ENCODE results near the gene SASH1.
"Not testable (repeated sequence)": the region's sequence is repeated elsewhere in the genome, so short reads cannot be mapped to it uniquely, and the experiment has no call there.

SASH1 gene

DNA sequence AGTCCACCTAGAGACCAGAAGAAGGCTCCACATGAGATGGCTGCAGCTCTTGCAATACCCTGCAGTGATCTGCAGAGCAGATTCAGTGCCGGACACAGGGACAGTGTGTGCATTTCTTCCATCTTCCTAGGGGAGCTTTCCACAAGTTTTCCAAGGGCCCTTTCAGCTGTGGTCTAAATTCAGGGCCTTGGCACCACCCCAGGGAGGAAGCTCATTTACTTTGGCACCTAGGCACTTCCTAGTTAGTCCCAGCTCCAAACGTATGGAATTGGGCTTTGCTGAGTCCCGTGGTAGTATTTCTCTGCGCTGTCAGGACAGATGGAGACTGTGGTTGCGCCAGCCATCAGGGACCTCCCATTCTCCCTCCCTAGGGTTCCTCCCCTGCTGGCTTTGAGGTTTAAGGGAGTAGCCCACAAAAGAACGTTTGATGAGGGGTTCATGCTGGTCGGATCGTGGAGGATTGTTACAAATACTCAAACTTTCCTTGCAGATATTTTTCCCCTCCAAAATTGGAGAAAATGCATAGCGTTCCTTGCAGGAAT lies 221.9 kb downstream of the SASH1 start:
- no peak for DNase-seq

DNA sequence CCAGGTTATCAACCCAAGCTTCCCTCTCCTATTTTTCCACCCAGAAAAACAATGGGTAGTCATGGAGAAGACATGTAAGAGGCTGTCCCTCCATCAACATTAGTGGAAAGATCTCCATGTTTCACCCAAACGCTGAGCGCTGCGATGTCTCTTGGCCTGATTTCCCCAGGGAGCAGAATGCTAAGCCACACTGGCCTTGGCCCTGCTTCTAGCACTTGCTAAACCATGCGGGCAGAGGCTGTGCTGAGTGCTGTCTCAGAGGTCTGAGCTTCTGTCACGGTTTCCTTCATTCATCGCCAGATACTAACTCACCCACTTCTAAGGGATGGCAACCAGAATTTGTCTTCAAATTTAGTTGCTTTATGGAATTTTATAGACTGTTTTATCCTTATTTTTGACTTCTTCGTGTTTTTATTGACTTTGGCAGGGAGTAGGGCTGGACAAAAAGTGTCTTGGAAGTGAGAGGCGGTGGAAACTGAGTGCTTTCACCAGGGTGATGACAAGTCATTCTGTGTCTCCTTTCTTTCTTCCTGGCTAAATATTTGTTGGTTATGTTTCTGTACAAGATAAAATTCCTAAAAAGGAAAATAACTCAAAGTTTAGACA lies 222.8 kb downstream of the SASH1 start:
- DNase-seq = no peak

DNA sequence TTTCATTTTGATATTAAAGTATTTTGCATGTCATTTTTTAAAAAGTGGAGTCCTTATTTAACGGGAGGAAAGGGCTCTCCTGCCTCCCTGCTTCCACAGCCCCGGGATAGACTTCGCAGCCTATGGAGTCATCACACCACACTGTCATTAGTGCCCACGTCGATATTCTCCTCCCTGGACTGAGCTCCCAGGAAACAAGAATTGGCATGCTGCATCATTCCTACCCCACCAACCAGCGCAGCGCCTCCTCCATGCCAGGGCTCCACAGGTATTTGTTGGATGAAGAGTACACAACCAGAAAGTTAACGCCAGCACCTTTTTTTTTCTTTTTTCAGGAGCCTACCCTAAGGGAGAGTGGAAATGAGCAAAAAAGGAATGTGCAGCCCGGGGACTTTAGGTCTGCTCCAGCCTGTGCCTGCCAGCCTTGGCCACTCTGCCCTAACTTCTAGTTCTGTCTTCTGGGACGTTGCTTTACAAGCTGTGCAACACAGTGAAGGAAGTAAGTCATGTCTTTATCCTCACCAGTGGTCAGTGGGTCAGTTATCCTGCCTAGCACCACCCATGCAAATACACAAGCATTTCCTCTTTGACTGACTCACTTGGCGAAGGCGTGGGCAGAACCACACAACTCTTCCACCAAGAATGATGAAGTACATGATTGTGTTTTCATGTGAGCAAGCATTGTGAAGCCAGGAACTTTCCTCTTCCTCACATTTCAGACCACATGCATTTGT lies 223.5 kb downstream of the SASH1 start:
- DNase-seq = no peak

DNA sequence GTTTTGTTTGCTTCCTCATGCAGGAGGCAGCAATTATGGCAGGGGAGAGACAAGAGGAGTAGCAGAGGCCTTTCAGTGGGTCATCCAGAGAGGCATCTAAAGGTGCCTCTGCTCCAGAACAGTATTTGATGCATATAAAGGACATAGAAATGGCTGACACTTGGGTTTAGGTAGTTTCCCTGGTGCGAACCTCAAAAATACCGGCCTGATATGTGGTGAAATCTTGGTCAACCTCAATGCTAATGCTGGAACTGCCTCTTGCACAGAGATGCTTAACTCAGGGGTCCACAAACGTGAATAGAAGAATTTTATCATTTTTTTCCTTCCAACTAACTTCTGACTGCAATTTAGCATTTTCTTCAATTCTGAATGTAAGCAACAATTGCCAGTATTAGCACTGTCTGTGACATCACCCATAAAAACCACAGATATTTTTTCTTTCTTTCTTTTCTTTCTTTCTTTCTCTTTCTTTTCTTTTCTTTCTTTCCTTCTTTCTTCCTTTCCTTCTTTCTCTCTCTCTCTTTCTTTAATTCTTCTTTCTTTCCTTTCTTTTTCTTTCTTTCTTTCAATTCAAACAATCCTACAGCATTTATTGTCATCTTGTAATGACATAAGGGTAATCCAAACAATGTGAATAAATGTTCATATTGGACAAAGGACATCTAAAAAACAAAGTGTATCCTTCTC lies 224.2 kb downstream of the SASH1 start:
- no peak for DNase-seq

DNA sequence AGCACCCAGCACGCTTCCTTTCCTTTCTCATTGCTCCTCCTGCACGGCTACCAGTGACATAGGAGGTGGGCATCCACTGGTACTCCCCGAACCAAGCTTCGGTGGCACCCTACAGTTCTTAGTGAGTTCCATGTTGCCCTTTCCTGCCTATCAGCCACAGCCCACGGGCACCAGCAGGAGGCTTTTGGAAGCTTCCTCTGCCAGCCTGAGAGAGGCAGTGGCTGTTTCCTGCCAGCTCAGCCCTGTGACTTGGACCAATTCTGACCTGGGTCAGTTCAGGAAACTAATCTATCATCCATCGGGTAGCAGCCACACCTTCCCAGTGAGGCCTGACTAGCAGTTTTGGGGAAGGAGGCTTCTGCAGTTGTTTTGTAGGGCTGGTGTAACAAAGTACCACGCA lies 227.8 kb downstream of the SASH1 start:
- DNase-seq = no peak

DNA sequence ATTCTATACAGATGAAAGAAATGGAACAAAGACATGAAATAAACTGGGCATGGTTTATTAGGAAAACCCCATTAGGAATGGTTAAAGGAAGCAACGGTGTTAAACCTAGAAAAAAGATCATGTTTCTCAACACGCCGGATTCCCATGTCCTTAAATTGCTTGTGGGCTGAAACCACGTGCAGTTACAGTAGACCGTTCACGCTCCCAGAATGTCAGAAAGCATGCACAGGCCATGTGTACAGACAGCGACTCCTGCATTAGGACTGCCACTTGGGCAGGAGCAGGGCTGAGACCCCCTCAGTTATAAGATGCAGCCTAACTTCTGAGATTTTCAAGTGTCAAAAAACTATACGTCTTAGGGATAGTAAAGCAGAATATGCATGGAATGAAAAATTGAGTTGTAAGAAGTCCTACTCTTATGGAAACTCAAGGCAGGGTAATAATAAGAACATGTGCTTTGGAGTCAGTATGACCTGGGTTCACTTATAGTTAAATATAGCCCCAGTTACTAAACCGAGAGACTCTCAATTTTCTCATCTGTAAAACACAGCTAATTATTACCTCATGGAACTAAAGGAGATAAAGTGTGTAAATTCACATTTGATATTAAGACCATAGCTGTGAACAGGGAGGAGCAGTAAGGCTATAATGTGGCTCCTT lies 230.2 kb downstream of the SASH1 start:
- DNase-seq = no peak

DNA sequence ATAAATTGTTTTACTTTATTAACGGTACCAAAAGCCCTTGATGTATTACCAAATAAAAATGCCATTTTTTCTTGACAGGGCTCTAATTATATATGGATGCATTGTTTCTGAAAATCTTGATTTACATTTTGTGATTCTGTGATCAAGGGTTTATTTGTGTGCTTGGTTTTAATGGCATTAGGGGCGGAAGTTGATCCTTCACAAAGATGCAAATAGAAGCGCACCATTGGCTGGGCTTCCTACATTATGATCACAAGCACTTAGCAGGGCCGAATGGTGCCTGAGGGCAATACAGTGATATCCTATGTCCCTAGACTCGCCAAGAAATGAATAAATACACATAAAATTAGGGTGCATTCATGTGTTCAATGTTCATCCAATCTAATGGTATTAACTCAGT lies 231.3 kb downstream of the SASH1 start:
- DNase-seq = no peak

DNA sequence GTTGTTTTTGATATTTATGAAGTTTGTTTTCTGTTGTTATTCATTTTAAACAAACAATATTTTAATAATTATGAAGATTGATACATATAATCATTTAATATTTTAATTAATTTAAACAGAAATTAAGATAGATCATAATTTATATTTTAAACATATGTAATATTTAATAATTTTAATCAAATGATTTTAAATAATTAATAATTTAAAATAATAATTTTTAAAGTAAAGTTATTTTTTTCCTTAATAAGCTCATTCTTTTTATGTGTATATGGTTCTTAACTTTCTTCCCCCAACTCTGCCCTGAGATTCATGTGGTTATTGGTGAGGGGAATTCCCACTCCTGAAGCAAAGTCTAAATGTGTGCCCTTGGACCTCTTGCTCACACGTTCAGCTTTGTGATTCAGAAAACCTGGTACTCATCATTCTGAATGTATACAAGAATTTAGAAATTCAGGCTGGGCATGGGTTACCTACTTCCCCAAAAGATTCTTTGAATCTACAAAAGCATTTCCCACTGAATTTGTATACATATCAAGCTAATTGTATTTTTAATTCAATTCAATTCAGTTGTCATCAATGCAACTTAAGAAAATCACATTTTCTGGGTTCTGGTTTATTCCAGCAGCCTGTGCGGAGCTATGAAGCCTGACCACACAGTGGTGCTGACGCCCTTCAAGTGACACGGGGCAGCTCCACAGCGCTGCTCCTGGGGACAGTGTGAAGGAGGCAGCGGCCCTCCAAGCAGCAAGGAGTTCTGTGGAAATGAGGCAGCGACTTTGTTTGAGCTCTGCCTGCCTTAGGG lies 235.2 kb downstream of the SASH1 start:
- no peak for DNase-seq

DNA sequence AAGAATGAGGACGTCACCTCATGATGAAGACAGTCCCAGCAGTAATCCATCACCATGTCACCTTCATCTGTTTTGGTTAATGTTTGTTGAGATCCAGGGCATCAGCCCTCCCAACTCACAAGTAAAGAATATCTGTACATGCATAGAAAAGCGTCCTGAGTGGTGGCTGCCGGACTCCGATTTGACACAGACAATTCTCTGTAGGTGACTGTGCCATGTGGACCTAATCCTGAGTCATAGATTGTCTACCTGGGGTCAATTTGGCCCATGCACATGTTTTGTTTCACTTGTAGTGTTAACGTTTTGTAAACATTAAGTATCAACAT lies 235.8 kb downstream of the SASH1 start:
- DNase-seq = no peak

DNA sequence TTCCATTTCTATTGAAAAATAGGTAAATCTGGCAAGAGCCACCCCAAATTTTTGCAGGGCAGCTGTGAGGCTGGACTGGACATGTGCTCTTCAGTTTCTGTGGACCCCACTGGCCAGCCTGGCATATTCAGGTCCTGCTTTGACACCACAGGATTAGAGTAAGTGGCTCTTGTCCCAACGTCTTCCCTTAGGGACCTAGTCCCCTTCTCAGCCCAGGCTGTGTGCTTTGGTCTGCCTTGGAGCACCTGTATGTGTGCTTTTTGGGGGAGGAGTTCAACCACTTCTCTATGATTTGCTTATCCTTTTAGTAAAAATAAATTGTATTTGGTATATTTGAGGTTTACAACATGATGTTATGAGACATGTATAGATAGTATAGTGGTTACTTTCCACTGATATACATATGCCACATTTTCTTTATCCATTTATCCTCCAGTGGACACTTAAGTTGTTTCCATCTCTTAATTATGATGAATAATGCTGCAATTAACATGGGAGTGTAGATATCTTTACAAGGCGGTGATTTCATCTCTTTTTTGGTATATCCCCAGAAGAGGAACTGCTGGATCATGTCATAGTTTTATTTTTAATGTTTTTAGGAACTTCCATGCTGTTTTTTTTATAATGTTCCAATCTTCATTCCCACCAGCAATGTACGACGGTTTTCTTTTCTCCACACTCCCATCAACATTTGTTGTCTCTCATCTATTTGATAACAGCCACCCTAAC lies 236.4 kb downstream of the SASH1 start:
- no peak for DNase-seq

DNA sequence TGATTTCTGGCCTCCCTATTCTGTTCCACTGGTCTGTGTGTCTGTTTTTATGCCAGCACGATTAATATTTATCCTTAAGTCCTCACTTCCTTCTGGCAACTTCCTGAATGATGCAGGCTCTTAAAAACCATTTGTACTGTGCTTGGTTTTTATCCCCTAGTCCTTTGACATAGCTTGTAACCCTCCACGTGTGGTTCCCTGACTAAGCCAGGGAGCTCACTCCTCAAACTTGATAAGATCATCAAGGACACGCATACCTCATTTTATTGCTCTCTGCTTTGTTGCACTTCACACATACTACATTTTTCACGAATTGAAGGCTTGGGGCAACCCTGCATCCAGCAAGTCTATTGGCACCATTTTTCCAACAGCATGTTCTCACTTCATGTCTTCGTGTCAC lies 237.8 kb downstream of the SASH1 start:
- no peak for DNase-seq

DNA sequence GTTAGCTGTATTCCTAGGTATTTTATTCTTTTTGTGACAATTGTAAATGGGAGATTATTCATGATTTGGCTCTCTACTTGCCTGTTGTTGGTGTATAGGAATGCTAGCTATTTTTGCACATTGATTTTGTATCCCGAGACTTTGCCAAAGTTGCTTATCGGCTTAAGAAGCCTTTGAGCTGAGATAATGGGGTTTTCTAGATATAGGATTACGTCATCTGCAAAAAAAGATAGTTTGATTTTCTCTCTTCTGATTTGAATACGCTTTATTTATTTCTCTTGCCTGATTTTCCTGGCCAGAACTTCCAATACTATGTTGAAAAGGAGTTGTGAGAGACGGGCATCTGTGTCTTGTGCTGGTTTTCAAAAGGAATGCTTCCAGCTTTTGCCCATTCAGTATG lies 241.0 kb downstream of the SASH1 start:
- no peak for DNase-seq

DNA sequence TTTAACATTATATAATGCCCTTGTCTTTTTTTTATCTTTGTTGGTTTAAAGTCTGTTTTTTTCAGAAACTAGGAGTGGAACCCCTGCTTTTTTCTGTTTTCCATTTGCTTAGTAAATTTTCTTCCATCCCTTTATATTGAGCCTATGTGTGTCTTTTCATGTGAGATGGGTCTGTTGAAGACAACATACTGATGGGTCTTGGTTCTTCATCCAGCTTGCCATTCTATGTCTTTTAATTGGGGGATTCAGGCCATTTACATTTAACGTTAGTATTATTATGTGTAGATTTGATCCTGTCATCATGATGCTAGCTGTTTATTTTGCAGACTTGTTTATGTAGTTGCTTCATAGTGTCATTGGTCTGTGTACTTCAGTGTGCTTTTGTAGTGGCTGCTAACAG lies 243.0 kb downstream of the SASH1 start:
- not testable (repeated sequence) for DNase-seq

DNA sequence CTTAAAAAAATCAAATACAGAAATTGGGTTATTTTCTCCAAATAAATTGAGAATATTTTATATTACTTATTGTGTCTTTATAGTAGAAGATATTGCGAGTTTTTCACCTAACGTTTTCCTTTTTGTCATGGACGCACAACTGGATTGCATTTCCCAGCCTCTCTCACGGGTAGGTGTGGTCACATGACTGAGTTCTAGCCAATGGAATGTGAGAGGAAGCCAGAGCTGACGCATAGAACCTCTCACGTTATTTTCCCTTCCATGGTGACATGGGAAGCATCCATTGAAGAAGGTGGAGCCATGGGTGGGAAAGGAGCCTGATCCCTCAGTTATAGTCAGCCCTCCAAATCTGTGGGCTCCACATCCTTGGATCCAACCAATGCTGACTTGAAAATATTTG lies 248.2 kb downstream of the SASH1 start:
- DNase-seq = no peak

DNA sequence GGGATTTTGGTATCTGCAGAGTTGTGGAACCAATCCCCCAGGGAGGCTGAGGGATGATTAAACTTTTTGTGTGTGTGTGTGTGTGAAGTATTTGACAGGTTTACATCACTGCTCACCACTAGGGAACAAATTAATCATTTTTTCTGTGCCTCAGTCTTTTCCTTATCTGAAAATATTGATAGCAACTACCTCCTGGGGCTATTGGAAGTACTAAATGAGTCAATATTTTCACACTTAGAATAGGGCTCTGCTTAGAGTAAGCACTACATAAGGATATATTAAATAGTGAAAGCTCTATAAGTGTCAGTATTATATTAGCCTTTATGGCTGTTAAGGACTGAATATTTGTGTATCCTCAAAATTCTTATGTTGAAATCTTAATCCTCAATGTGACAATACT lies 249.0 kb downstream of the SASH1 start:
- no peak for DNase-seq

DNA sequence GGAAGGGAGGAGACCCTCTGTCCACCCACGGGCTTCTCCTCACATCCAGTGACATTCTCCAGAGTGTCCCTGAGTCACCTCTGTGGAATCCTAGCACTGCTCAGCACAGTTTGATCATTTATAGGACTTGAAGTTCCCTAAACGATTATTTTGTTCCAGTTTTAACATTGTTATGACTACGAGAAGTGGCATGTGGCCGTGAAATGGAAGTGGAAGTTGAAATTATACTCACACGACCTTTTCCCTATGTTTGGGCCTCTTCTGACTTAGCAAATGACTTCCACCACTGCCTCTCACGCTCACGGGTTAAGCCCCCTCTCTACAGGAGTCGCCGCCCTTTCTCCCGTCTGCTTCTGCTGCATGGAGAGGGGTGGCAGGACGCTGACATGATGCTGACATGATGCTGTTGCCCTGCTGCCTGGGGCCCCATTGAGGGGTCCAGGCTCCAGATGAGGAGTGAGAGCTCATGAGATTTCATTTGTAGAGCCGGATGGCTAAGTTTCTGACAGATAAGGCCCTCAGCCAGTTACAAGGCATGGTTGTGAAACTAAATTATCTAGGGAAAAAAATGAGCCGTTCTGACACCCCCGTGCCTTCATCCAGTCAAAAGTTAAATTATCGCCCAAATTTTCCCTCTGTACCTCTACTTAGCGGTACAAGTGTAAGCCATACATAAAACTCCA lies 250.6 kb downstream of the SASH1 start:
- DNase-seq = no peak

DNA sequence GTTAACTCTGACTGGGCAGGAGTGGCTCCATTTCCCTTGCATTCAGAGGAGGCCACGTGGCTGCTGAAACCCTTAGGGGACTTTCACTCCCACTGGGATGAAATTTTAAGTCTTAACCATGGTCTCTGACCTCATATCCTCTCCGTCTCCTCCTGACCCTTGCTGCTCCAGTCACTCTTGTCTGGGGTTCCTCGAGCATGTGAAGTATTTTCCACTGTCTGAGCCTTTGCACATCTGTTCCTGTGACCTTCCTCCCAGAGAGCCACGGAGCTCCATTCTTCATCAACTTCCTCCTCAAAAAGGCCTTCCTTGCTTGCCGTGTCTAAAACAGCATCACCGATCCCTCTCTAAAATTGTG lies 251.2 kb downstream of the SASH1 start:
- no peak for DNase-seq

DNA sequence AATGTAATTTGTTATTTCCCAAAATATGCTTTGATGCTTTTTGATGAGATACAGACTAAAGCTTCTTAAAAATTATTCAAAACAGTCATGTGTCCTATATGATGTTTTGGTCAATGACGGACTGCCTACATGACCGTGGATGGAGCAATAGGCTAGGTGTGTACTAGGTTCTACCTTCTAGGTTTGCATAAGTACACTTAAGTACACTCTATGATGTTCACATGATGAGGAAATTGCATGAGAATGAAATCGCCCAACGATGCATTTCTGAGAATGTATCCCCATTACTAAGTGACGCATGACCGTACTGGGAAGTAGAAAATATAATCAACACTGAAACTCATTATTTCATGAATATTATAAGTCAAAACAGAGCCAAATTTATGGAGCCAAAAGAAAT lies 252.9 kb downstream of the SASH1 start:
- DNase-seq = no peak

DNA sequence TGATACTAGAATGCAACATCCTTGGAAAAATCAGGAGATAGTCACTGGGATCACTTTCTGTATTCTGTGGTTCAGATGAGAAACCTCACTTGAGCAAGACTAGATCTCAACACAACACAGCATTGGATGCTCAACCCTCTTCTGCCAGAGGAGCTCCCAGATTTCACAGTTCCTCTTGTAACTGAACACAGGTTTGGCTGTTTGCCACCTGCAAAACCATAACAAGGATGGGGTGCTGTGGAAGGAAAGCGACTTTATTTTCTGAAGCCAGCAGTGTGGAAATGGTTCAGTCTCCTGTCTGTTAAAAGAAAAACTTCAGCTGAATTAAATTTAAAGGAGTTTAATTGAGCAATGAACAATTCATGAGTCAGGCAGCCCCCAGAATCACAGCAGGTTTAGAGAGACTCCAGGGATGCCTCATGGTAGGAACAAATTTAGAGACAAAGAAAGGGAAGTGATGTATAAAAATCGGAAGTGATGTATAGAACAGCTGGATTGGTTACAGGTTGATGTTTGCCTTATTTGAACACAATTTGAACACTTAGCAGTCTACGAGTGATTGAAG lies 254.3 kb downstream of the SASH1 start:
- DNase-seq = no peak

DNA sequence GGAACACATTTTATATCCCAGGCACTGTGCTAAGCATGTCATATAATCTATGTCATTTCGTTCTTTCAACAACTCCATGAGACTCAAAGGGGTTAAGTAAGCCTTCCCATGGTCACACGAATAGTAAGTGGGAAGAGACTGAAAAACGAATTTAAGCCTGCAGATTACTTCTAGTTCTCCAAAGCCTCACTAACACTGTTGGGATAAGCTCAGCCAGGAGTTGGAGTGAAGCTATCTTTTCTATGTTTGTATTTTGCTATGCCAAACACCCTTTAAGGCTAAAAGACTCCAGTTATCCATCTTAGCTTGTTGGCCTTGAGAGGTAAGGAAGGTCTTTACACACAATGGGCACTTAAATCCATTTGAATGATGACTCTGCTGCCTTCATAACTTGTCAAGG lies 256.1 kb downstream of the SASH1 start:
- DNase-seq = no peak

DNA sequence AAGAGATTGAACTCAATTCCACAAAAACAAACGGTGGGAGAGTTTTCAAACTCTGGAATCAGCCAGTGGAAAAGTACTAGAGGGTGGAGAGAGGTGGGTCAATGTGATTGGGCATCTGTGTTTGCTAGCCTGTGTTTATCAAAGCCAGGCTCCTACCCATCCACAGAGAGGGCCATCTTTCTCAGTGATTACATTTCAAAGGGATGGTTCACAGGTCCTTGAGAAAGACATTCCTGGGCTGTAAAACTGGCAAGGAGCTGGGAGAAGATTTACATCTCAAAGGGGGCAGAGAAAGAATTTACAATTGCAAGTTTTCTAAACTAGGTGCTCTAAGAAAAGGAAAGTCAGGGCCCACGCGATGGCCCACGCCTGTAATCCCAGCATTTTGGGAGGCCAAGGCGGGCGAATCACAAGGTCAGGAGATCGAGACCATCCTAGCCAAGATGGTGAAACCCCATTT lies 257.4 kb downstream of the SASH1 start:
- DNase-seq = no peak
